NCI-H2107 treated with DMSO at 0.1 percent for 48 hours (cell line): ENCODE measurements around the gene ZBTB9.

ENCODE experiments used
- DNase-seq: peaks from one replicate; lab custom pipeline; 2025; ENCODE audit not compliant: unreplicated experiment; lab: John Stamatoyannopoulos, UW

ZBTB9 gene

GRCh38 chr6:33454009-33454946, at the start of gene ZBTB9:
TSS of gene ZBTB9 (plus strand) at chr6:33454576. CDS start at chr6:33455101, 525 bp downstream.
- DNase-seq: peak; percentile 68

GRCh38 chr6:33404884-33405283, 49.5 kb upstream of the ZBTB9 start:
- DNase-seq: no peak

GRCh38 chr6:33405386-33405940, 48.9 kb upstream of the ZBTB9 start:
- DNase-seq: no peak

GRCh38 chr6:33406126-33406525, 48.2 kb upstream of the ZBTB9 start:
- DNase-seq: no peak

GRCh38 chr6:33407132-33407718, 47.2 kb upstream of the ZBTB9 start:
- DNase-seq: no peak

- peak; percentile 77 for DNase-seq
These were observed 44.2 kb upstream of the ZBTB9 start for GRCh38 chr6:33410050-33410710.

- no peak for DNase-seq
These were observed 43.4 kb upstream of the ZBTB9 start, which contains the start of gene PHF1 for GRCh38 chr6:33410711-33411631. TSS of gene PHF1 (plus strand) at chr6:33411014. CDS start at chr6:33412264, 1,250 bp downstream.

- DNase-seq: no peak
These were observed 42.8 kb upstream of the ZBTB9 start for GRCh38 chr6:33411632-33412005.

GRCh38 chr6:33412140-33413009, 42.0 kb upstream of the ZBTB9 start:
- DNase-seq: no peak

GRCh38 chr6:33413241-33414120, 40.9 kb upstream of the ZBTB9 start:
- no peak for DNase-seq

- DNase-seq: no peak
These were observed 39.6 kb upstream of the ZBTB9 start for GRCh38 chr6:33414592-33415271.

GRCh38 chr6:33415831-33416230, 38.5 kb upstream of the ZBTB9 start:
- DNase-seq: no peak

- no peak for DNase-seq
These were observed 37.8 kb upstream of the ZBTB9 start for GRCh38 chr6:33416386-33417127.

- no peak for DNase-seq
These were observed 37.1 kb upstream of the ZBTB9 start for GRCh38 chr6:33417128-33417902.

- DNase-seq: peak; percentile 91
These were observed 36.3 kb upstream of the ZBTB9 start, which contains the start of gene CUTA for GRCh38 chr6:33417903-33418689. TSS of gene CUTA (minus strand) at chr6:33418107. CDS start at chr6:33418000, 107 bp downstream.
